ENCODE measurements around the gene COL11A2. TPM values are rescaled to one million over a fixed set of nuclear protein-coding genes. Genes with fewer than 3 reads are reported as not detected.

Gene COL11A2
- total RNA-seq, 1 donor from 2014 or later = 0.11 TPM

DNA sequence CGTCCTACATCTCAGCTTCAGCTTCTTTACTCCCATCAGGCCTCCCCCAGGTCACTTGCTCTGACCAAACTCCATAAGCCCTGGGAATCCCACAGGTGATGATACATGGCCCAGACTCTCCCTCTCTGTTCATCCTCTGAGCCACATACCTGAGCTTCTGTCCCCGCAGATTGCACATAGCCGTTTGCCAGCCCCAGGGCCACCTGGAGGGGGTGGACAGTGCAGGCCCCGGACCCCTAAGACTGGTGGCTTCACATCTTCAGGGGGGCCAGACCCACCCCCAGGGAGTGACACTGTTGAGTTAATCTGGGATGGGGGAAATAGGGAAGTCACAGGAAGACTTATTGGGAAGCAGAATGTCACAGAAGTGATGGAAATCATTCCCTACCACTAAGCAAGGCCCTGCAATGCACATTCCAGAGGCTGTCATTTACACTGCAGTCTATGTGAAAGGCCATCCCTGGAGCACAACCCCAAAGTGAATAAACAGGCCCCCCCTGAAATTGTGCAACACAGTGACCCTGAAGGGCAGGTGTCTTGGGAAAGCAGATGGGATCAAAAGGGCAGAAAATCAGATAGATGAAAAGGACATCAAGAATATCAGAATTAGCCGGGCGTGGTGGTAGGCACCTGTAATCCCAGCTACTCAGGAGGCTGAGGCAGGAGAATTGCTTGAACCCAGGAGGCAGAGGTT lies 6.0 kb upstream of the COL11A2 start:
- Histone ChIP-seq H3K27me3 (no peaks in the 10 kb centered on the region), H3K27ac (no peak overlapping the region), H3K9me3 (no peaks in the 10 kb centered on the region), H3K4me3 (peak overlapping the region in 1 of 2 donors; percentile 91), H3K4me1 (peaks cover 16 to 27% of the 10 kb centered on the region in 2 donors), H3K36me3 (peaks cover 31 to 43% of the 10 kb centered on the region in 2 donors)
- TF ChIP-seq, protein P1, sequence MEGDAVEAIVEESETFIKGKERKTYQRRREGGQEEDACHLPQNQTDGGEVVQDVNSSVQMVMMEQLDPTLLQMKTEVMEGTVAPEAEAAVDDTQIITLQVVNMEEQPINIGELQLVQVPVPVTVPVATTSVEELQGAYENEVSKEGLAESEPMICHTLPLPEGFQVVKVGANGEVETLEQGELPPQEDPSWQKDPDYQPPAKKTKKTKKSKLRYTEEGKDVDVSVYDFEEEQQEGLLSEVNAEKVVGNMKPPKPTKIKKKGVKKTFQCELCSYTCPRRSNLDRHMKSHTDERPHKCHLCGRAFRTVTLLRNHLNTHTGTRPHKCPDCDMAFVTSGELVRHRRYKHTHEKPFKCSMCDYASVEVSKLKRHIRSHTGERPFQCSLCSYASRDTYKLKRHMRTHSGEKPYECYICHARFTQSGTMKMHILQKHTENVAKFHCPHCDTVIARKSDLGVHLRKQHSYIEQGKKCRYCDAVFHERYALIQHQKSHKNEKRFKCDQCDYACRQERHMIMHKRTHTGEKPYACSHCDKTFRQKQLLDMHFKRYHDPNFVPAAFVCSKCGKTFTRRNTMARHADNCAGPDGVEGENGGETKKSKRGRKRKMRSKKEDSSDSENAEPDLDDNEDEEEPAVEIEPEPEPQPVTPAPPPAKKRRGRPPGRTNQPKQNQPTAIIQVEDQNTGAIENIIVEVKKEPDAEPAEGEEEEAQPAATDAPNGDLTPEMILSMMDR (IDR thresholded peaks at IDR 0.05) = no peak
- no peak for DNase-seq (ENCODE audit: low spot score in 2 of 2)
- intact Hi-C loops (cut with DNase I) = no loop called here

- peaks cover 21 to 28% of the 10 kb centered on the region in 2 donors for H3K4me1 ChIP-seq
- TF ChIP-seq, protein P1 (IDR thresholded peaks at IDR 0.05) = peak in 2 of 3 experiments; percentile 42 to 61
- intact Hi-C loops (cut with DNase I) = no loop called here
- no peaks in the 10 kb centered on the region for H3K9me3 ChIP-seq
- no peak for DNase-seq (ENCODE audit: low spot score in 2 of 2)
- H3K4me3 ChIP-seq = no peak overlapping the region
- peak overlapping the region in 1 of 2 donors; percentile 4 for H3K27ac ChIP-seq
- no peaks in the 10 kb centered on the region for H3K27me3 ChIP-seq
- peaks cover 24 to 35% of the 10 kb centered on the region in 2 donors for H3K36me3 ChIP-seq
These were observed 5.3 kb upstream of the COL11A2 start for GRCh38 chr6:33197431-33198048.

GRCh38 chr6:33195304-33196165 lies 3.3 kb upstream of the COL11A2 start:
- peaks cover 19 to 21% of the 10 kb centered on the region in 2 donors for H3K4me1 ChIP-seq
- intact Hi-C loops (cut with DNase I) = no loop called here
- peaks cover 4% of the 10 kb centered on the region for H3K27me3 ChIP-seq
- H3K4me3 ChIP-seq = no peak overlapping the region
- H3K9me3 ChIP-seq = no peaks in the 10 kb centered on the region
- TF ChIP-seq, protein P1 (IDR thresholded peaks at IDR 0.05) = no peak
- DNase-seq (ENCODE audit: low spot score in 2 of 2) = no peak
- no peak overlapping the region for H3K27ac ChIP-seq
- H3K36me3 ChIP-seq = peaks cover 18 to 29% of the 10 kb centered on the region in 2 donors

DNA sequence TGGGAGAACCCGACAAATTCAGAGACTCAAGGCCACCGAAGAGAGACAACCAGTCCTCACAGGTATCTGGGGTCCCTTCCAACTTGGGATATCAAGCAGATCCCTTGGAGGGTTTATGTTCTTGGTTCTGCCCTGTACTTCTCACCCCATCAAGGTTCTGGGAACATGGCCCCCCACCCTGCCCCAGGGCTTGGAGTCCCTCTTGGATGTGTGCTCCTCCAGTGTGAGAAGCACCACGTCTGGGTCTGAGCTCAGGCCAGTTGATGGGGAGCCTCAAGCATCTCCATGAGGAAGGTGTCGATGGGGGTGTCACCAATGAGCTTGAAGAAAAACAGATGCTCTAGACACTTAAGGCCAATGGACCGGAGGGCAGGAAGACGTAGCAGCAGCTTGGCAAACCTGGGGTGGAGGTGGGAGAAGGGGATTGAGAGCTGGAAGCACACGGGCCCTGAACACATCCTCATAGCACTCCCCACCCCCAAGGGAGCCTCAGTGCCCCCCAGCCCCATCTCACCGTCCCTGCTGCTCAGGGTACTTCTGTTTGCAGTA lies 2.2 kb upstream of the COL11A2 start:
- TF ChIP-seq, protein P1 (IDR thresholded peaks at IDR 0.05) = no peak
- Histone ChIP-seq H3K9me3 (no peaks in the 10 kb centered on the region), H3K4me3 (no peak overlapping the region), H3K36me3 (peaks cover 18 to 29% of the 10 kb centered on the region in 2 donors), H3K27me3 (peaks cover 4% of the 10 kb centered on the region), H3K27ac (no peak overlapping the region), H3K4me1 (peaks cover 19 to 21% of the 10 kb centered on the region in 2 donors)
- DNase-seq (ENCODE audit: low spot score in 2 of 2) = no peak
- intact Hi-C loops (cut with DNase I) = no loop called here

DNA sequence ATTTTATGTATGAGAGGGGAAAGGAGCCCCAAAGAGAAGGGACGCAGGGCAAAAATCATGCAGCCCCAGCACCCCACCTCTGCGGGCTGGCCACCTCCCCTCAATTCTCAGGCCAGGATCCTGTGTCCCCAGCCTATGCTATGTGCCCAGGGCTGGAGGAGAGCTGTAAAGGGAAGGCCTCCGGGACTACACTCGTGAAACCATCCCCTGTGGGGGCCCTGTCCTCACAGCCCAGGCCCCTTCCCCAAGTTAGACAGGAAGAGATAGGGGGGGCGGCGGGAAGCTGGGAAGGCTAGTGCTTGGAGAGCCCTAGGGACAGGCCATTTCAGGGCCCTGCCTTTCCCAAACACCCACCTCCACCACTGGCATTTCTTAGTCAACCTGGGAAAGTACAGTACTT lies 1.4 kb upstream of the COL11A2 start:
- peaks cover 14 to 16% of the 10 kb centered on the region in 2 donors for H3K4me1 ChIP-seq
- H3K4me3 ChIP-seq = peak overlapping the region; percentile 50 to 65
- H3K9me3 ChIP-seq = no peaks in the 10 kb centered on the region
- intact Hi-C loops (cut with DNase I) = loop anchor here (2.0 kb wide), 1 partner anchor 31 kb away; no protein-coding TSS in a partner anchor
- H3K27me3 ChIP-seq = peaks cover 4% of the 10 kb centered on the region
- DNase-seq (ENCODE audit: low spot score in 2 of 2) = no peak
- H3K36me3 ChIP-seq = peaks cover 18 to 29% of the 10 kb centered on the region in 2 donors
- H3K27ac ChIP-seq = peak overlapping the region in 1 of 2 donors; percentile 71
- TF ChIP-seq, protein P1 (IDR thresholded peaks at IDR 0.05) = no peak

All from ascending aorta (tissue), 2 donors.